GM18873 (cell line): ENCODE data around the gene PCIF1.
"Not testable (repeated sequence)": the region's sequence is repeated elsewhere in the genome, so short reads cannot be mapped to it uniquely, and the experiment has no call there.

Experiments
- ATAC-seq: cut with Tn5 transposase; IDR thresholded peaks from one replicate; pipeline ENCODE4 v1.9.1; 2021; ENCODE audit warnings: mild to moderate bottlenecking, moderate library complexity, moderate number of reproducible peaks; ENCODE audit not compliant: unreplicated experiment, low FRiP score

The PCIF1 gene

DNA sequence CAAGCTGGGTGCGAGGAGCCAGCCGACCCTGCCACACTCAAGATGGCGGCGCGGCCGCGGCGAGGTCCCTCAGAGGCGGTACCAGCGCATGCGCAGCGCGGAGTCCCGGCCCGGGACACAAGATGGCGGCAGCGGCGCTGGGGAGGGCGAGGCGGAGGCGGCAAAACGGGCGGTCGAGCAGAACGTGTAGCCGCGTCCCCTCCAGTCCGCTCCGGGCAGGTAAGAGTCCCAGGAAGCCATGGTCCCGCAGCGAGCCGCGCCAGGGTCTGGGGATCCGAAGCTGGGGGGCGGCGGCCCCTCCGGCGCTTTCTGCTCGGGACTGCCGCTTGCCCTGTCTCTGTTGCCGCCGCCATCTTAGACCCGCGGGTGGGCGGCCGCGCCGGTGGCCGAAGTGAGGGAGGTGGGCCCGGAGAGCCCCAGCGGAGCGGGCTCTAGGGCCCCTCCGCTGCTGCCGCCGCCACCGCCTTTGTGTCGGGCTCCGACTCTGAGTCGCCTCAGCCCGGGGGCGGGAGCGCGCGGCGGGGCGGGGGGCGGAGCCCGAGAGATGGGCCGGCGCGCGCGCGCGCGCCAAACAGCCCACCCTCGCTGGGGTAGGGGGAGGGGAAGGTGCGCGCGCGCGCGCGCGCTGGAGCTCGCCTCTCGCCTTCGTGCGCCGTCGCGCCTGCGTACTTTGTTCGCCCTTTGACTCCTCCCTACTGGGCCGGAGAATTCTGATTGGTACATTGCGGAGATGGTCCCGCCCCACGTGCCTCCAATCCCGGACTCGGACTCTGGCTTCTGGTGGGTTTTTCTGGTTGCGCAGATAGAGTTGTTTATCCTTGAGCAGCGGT is at the start of gene PCIF1:
PCIF1 (plus strand) TSS at position 98 of the 830 bp plus-strand sequence. CDS start 4,317 bp downstream, outside the sequence.
- peak; percentile 59 for ATAC-seq

DNA sequence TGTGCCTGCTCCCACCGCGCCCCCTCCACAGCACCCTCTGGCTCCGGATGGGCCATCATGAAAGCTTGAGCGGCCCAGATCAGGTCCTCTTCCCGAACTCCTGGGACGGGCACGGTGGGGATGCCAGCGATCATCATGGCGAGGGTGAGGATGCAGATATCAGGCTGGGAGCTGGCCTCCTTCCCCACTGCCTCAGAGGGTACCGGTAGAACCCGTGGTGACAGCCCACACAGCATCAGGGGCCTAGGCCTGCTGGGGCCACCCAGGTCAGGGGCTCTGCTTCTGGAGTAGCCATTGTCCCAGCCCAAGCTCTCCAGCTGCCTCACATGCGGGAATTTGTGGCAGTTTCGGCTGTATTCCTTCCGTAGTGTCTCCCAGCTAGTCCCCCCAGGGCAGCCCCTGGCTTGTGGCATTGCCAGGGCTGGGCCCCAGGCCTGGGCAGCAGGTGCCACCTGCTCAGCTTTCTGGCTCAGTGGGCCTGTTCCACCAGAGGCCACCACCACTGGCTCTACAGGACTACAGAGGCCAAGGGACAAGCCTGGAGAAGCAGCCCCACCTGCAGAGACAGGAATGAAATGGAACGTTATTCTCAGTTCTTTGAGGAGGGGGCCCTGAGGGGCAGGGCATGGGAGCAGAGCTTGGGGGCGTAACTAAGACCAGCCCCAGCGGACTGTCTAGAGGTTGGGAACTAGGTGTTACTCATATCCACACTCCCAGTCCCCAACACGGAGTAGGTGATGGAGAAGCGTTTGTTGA is 47.7 kb upstream of the PCIF1 start:
- ATAC-seq: no peak

DNA sequence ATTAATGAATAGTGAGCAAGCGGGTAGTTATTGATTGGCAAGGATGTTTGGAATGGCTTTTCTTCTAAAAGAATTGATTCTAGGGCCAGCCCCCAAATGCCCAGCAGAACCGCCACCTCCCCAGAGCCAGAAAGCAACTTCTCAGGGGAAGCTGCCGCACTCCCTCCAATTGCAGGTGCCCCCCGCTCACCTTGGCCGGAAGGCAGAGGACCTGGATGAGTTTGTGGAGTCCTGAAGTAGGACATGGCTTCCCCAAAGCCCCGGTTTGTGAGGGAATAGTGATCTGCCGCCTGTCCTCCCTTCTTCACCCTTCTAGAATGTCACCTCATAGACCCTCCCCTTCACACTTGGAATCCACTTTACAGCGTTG is 47.2 kb upstream of the PCIF1 start, which contains the start of gene SPATA25:
SPATA25 (minus strand) TSS at position 277 of the 370 bp plus-strand sequence; CDS start at position 245, 32 bp downstream.
- ATAC-seq: no peak

DNA sequence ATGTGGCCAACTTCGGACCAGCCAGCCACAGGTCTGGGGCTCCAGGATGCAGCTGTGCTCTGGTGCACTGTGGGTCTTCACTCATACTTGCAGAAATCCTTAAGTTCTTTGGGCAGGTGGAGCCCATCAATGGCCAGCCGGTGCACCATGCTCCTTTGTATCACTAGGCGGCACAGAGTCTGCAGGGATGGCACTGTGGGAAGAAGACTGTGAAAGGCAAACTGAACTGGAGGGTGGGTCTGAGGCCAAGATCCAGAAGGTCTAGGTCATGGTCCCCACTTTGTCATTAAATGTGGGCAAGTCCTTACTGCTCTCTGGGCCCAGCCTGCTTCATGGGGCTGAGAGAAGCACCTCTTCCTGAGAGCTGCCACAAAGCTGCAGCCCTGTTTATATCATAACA is 45.8 kb upstream of the PCIF1 start:
- no peak for ATAC-seq

DNA sequence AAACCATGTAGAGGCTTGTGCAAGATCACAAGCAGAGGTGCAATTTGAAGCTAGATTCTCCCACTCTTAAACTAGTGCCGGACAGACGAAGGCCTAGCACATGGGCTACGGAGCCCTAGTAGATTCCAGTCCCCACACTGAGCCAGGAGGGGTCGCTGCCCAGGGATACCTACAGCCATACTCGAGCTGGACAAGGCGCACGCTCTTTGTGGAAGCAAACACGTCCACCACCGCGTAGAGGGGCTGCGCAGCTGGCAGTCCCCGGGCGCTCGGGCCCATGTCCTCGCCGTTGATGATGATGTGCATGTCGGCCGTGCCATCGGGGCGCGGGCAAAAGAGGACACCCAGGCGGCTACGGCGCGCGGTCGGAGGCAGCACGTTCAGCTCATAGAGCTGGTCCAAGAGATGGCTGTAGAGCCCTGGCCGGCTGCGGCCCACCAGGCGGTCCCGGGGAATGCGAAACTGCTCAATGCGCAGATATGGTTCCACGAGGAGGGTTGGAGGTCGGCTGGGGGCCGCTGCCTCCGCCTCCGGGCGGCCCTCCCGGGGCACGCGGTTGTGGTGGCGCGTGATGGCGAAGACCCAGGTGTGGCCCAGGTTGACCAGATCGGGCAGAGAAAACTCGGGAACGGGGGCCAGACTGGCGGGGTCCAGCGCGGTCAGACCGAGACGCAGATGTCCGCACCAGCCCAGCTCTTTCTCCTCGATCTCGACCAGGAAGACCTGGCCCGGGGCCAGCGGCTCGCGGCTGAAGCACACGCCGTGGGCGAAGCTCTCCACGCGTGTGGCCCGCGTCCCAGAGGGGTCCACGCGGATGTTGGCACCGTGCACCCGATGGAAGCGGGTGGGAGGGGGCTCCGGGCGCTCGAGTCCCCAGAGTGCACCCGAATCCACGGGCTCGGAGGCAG is 44.2 kb upstream of the PCIF1 start:
- ATAC-seq: no peak

DNA sequence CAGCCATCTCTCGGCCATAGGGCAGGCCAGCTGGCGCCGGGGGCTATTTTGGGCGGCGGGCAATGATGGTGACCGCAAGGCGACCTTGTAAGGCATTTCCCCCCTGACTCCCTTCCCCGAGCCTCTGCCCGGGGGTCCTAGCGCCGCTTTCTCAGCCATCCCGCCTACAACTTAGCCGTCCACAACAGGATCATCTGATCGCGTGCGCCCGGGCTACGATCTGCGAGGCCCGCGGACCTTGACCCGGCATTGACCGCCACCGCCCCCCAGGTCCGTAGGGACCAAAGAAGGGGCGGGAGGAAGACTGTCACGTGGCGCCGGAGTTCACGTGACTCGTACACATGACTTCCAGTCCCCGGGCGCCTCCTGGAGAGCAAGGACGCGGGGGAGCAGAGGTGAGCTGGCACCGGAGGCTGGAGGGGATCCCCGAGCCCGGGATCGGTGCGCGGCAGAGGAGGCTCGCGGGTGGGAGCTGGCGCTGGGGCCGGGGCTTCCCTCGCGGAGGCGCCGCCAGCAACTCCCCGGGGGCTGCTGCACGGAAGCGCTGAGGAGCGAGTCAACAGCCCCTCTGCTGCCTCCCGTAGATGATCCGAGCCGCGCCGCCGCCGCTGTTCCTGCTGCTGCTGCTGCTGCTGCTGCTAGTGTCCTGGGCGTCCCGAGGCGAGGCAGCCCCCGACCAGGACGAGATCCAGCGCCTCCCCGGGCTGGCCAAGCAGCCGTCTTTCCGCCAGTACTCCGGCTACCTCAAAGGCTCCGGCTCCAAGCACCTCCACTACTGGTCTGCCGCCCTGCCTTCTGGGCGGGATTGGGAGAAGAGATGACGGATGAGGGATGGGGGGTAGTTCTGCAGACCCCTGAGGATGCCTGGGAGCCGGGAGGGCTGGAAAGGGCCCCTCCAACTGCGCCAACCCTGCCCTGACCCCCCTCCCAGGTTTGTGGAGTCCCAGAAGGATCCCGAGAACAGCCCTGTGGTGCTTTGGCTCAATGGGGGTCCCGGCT is 43.2 kb upstream of the PCIF1 start, which contains the start of the genes CTSA and NEURL2:
CTSA (plus strand) TSS at position 351 of the 999 bp plus-strand sequence; CDS start at position 585, 234 bp downstream.
NEURL2 (minus strand) TSS at position 224 of the 999 bp plus-strand sequence; CDS start at position 7, 217 bp downstream.
- ATAC-seq: peak; percentile 50

DNA sequence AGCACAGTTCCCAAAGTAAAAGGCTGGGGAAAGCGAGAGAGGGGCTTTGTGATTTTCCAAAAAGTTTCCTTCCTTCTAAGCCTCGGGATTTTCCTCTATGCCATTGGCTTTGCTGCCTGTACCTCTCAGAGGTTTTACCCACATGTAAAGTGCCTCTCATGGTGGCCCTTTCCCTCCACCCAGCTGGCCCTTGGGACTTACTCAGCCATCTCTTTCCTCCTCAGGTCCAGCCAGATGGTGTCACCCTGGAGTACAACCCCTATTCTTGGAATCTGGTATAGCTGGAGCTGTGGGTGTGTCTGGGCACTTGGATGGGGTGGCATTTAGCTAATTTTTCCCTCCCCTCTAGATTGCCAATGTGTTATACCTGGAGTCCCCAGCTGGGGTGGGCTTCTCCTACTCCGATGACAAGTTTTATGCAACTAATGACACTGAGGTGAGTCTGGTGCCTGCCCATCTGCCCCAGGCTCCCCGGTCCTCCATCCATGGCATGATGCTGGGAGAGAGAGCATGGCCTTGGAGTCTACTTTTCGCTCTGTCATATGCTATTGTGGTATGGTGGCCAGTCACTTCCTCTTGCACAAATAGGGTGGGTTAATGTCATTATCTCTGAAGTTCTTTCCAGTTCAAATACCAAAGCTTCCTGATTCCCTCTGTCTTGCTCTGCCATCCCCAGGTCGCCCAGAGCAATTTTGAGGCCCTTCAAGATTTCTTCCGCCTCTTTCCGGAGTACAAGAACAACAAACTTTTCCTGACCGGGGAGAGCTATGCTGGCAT is 42.2 kb upstream of the PCIF1 start:
- ATAC-seq: no peak

DNA sequence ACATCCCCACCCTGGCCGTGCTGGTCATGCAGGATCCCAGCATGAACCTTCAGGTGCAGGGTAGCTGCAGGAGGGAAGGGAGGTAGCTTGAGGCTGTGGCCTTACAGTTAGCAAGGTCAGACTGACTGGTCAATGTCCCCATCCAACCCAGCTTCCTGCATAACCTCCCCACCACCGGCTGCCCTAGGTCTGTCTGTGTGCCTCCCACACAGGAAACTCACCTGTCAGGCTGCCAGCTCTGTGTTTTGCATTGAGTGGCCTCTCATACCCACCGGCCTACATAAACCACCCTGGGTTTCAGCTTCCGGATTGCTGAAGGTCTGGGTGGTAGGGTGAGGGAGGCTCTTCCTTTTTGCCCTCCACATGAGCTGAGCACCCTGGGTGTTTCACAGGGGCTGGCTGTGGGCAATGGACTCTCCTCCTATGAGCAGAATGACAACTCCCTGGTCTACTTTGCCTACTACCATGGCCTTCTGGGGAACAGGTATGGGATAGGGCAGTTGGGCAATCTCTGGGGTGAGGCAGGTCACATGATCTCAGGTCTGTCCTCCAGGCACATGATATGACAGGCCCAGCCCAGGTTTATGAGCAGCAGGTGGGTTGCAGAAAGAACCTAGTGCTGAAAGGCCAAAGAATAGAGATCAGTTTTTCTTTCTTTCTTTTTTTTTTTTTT is 41.5 kb upstream of the PCIF1 start:
- ATAC-seq: no peak

DNA sequence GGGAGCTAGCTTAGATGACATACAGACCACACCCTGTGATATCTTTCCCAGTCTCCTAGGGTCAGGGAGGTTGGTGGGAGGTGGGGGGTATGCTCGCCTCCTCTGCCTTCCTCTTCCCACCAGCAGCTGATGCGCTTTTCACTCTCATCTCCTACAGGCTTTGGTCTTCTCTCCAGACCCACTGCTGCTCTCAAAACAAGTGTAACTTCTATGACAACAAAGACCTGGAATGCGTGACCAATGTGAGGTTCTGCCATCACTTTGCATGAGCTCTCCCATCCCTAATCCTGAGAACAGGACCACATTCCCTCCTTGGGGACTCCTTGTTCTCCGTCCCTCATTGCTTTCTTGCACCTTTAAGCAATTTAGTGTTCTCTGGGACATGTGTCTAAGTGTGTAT is 40.7 kb upstream of the PCIF1 start:
- no peak for ATAC-seq

DNA sequence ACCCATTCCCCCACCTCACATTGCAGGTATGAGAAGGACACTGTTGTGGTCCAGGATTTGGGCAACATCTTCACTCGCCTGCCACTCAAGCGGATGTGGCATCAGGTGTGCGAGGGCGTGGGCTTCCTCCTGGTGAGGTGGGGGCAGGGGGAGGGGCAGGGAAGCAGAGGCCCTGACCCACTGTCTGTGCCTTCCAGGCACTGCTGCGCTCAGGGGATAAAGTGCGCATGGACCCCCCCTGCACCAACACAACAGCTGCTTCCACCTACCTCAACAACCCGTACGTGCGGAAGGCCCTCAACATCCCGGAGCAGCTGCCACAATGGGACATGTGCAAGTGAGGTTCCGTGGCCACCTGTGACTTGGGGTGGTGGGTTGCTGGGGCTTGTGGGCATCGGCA is 39.7 kb upstream of the PCIF1 start:
- ATAC-seq: no peak

DNA sequence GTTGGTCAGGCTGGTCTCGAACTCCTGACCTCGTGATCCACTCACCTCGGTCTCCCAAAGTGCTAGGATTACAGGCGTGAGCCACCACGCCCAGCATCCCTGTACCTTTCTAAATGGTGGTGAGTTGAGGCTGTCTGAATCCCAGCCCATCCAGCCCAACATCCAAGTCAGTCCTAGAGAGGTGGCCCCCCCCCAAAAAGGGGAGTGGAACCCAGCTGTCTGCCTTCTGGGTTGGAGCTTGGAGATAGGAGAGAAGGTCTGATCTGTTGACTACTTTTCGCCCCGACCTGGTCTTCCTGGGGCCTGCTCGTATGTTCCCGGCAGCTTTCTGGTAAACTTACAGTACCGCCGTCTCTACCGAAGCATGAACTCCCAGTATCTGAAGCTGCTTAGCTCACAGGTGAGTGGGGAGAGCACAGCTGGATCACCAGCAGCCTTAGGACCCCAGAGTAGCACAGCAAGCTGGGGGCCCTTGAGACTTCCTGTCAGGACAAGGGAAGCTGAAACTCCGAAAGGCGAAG is 37.8 kb upstream of the PCIF1 start:
- ATAC-seq: no peak

DNA sequence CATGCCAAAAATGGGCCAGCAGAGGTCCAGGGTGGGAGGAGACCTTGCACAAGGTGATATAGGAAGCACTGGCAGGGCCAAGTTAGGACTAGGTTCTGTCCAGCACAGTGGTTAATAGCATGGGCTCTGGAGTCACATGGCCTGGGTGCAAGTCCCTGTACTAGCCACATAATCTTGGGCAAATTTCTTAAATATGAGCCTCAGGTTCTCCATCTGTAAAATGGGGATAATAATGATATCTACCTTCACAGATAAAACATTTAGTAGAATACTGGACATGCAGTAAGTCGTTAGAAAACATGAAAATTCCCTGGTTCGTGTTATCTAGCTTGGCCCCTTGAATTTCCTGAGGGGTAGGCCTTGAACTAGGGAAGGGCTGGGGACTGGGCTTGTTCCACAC is 37.2 kb upstream of the PCIF1 start:
- ATAC-seq: no peak

DNA sequence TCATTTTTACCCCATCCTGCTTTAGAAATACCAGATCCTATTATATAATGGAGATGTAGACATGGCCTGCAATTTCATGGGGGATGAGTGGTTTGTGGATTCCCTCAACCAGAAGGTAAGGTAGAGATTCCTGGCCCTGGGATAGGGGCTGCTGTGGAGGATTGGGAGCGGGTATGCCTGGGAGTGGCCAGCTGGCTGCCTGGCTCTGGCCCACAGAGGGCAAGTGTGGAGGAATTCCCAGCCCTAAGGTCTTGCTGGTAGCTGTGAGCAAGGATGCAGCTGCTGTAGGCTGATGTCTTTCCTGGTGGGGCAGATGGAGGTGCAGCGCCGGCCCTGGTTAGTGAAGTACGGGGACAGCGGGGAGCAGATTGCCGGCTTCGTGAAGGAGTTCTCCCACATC is 36.8 kb upstream of the PCIF1 start:
- no peak for ATAC-seq

DNA sequence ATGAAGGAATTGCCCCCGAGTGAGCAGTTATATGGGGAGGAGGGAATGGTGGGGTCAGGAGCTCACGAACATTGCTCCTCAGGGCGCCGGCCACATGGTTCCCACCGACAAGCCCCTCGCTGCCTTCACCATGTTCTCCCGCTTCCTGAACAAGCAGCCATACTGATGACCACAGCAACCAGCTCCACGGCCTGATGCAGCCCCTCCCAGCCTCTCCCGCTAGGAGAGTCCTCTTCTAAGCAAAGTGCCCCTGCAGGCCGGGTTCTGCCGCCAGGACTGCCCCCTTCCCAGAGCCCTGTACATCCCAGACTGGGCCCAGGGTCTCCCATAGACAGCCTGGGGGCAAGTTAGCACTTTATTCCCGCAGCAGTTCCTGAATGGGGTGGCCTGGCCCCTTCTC is 36.2 kb upstream of the PCIF1 start:
- ATAC-seq: no peak

DNA sequence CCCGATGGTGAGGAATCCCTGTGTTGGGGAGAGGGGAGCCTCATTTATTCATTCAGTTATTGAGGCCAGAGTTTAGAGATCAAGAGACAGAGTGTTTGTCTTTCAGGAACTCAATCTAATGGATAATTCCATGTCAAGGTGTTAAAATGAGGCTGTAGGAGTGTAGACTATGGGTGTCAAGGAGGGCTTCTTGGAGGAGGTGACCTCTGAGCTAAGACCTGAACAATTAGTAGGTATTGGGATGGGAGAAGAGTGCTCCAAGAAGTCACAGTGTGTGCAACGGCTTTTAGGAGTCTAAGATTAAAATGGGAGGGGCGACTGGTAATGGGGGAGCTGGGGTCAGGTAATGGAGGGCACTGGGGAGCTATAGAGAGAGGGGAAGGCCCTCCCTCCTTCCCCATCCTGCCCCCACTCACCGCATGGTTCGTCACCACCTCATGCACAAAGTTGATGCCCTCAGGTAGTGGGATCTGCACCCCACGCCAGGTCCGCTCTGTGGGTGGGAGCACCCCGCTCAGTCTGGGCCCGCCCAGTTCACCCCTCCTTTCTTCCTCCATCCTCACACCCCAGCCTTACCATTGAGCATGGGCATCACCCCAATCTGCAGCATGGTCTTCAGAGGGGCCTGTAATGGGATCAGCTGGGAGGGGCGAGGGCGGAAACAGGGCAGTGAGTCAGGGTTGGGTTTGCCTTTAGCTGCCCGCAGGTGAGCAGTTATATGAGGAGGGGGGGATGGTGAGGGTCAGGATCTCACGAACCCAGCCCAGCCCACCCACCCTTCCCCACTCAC is 35.2 kb upstream of the PCIF1 start:
- no peak for ATAC-seq

DNA sequence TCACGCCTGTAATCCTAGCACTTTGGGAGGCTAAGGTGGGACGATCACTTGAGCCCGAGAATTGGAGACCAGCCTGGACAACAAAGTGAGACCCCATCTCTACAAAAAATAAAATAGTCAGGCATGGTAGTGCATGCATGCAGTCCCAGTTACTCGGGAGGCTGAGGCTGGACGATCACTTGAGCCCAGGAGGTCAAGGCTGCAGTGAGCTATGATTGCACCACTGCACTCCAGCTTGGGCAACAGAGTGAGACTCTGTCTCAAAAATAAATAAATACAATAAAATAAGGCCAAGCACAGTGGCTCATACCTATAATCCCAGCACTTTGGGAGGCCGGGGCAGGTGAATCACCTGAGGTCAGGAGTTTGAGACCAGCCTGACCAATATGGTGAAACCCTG is 33.2 kb upstream of the PCIF1 start:
- ATAC-seq: not testable (repeated sequence)

DNA sequence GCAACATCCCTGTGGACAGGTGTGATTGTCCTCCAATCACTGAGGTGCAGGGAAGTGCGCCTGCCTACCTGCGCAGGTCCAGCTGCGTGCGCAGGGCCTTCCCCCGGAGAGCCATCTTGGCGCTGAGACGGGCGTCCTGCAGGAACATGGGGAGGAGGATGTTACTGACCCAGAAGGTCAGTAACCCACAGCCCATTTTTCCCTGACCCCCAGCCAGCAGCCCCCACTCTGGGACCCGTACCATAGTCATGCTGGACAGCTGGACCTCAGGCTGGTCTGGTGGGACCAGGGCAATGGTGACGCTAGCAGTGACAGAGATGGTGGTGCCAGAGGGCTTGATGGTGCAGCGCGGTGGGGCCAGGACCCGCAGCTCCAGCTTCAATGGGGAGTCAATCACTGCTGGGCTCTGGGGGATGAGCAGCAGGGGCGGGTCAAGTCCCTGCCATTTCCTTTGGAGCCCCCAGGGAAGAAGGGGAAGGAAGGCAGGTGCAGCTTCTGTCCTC is 32.2 kb upstream of the PCIF1 start:
- ATAC-seq: no peak
